Peyer's patch (tissue), 4 donors: ENCODE data around the gene ZNF730. TPM values are rescaled to one million over a fixed set of nuclear protein-coding genes. Genes with fewer than 3 reads are reported as not detected.
"Not testable (repeated sequence)": the region's sequence is repeated elsewhere in the genome, so short reads cannot be mapped to it uniquely, and the experiment has no call there.

ENCODE experiments used
- DNase-seq, 3 donors: peaks; one replicate each; pipeline ENCODE4 v3.0.0-alpha.2; 2017 to 2019
- H3K27ac ChIP-seq, 4 donors: fragments of 200-600 bp; sonication (generic); one replicate each; pipeline ENCODE4 v1.5.1; 2016 to 2019
- H3K27me3 ChIP-seq, 2 donors: fragments of 200-600 bp; sonication (generic); one replicate each; pipeline ENCODE4 v1.5.1; 2019
- H3K36me3 ChIP-seq, 3 donors: fragments of 200-600 bp; sonication (generic); one replicate each; pipeline ENCODE4 v1.5.1; 2016 to 2019
- H3K4me1 ChIP-seq, 4 donors: fragments of 200-600 bp; sonication (generic); one replicate each; pipeline ENCODE4 v1.5.1; 2016 to 2019
- H3K4me3 ChIP-seq, 4 donors: fragments of 200-600 bp; sonication (generic); 1 replicate in 3 of 4; 2 replicates in 1 of 4; pipeline ENCODE4 v1.5.1; 2016 to 2019; ENCODE audit warnings: mild to moderate bottlenecking in 1 of 4
- H3K9me3 ChIP-seq, 4 donors: fragments of 200-600 bp; sonication (generic); one replicate each; pipeline ENCODE4 v1.5.1; 2016 to 2019; ENCODE audit warnings: mild to moderate bottlenecking in 1 of 4
- POLR2A ChIP-seq, 2 donors: fragments of 450-650 bp; IDR thresholded peaks; one replicate each; pipeline ENCODE4 v1.5.1; 2017; ENCODE audit warnings: antibody characterized with exemption in 2 of 2, mild to moderate bottlenecking in 2 of 2, moderate library complexity in 2 of 2
- total RNA-seq, 4 donors: library from RNA; depleted of rRNA; stranded (reverse); fragments of >200 nt; gene quantifications; one replicate each; pipeline ENCODE4 v1.1.0, GENCODE V29; 2016
- TF ChIP-seq, protein P1 (sequence below), 6 experiments: fragments of 450-650 bp in 4 of 6; fragments of 200-600 bp in 2 of 6; sonication (generic) in 1 of 6; IDR thresholded peaks; one replicate each; pipeline ENCODE4 v1.5.1; 2017 to 2019; ENCODE audit warnings: antibody characterized with exemption in 6 of 6, mild to moderate bottlenecking in 3 of 6, moderate library complexity in 1 of 6

ZNF730 gene
- total RNA-seq, result not detected

GRCh38 chr19:23116802-23117571 is at the start of gene ZNF730:
Gene ZNF730 (plus strand): TSS chr19:23117025. CDS start chr19:23117174, 149 bp downstream.
- H3K9me3 ChIP-seq, result no peaks in the 10 kb centered on the region
- no peak within 1 kb of the TSS for H3K27ac ChIP-seq
- no peaks in the 10 kb centered on the region for H3K4me1 ChIP-seq
- H3K36me3 ChIP-seq, result no peaks in the 10 kb centered on the region
- H3K27me3 ChIP-seq, result no peaks in the 10 kb centered on the region
- TF ChIP-seq, protein P1, sequence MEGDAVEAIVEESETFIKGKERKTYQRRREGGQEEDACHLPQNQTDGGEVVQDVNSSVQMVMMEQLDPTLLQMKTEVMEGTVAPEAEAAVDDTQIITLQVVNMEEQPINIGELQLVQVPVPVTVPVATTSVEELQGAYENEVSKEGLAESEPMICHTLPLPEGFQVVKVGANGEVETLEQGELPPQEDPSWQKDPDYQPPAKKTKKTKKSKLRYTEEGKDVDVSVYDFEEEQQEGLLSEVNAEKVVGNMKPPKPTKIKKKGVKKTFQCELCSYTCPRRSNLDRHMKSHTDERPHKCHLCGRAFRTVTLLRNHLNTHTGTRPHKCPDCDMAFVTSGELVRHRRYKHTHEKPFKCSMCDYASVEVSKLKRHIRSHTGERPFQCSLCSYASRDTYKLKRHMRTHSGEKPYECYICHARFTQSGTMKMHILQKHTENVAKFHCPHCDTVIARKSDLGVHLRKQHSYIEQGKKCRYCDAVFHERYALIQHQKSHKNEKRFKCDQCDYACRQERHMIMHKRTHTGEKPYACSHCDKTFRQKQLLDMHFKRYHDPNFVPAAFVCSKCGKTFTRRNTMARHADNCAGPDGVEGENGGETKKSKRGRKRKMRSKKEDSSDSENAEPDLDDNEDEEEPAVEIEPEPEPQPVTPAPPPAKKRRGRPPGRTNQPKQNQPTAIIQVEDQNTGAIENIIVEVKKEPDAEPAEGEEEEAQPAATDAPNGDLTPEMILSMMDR (IDR thresholded peaks at IDR 0.05), result no peak
- TF ChIP-seq POLR2A (IDR thresholded peaks at IDR 0.05), result no peak
- no peak for DNase-seq
- peak within 1 kb of the TSS; percentile 18 to 49 (median 42) for H3K4me3 ChIP-seq

DNA sequence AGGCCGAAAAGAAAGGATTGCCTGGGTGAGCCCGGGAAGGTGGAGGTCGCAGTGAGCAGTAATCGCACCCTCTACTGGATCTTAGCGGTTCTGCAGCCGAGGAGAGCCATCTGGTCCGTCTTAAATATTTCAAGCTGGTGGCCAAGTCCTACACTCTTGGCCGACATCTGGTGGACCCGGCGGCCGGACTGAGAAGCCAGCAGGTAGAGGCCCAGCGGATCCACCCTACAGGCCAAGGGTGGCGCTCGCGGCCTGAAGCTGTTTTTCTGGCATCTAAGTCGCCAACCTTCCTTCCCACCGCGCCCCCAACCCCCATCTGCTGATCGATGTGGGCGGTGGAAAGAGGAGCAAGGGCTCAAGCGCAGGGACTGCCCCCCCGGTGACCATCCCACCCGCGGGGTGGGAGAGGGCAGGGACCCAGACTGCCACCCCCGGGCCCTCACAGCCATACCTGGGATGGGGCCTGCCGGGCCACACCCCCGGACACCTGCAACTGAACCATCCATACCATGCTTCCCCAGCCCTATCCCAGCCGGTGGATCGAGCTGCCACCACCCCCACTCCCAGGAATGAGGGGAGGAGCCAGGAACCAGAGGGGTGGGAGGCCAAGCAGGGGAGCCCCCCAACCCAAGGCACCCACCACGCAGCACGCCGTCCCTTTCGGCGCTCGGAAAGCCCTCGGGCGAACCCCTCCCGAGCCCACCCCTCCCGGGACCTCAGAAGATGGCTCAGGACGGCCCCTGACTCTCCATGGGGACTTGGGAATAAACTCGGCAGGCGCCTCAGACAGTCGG is 46.3 kb upstream of the ZNF730 start:
- TF ChIP-seq, protein P1 (IDR thresholded peaks at IDR 0.05), result no peak
- TF ChIP-seq POLR2A (IDR thresholded peaks at IDR 0.05), result no peak
- Histone ChIP-seq H3K27ac (no peak overlapping the region), H3K9me3 (peaks cover 0 to 14% (median 3%) of the 10 kb centered on the region in 4 donors), H3K27me3 (no peaks in the 10 kb centered on the region), H3K4me3 (peak overlapping the region in 2 of 4 donors; percentile 32 to 39), H3K4me1 (peaks cover 0 to 7% (median 0%) of the 10 kb centered on the region in 4 donors), H3K36me3 (no peaks in the 10 kb centered on the region)
- DNase-seq, result no peak

- DNase-seq, result no peak
- Histone ChIP-seq H3K27ac (no peak overlapping the region), H3K4me1 (peaks cover 0 to 7% (median 0%) of the 10 kb centered on the region in 4 donors), H3K9me3 (peaks cover 0 to 14% (median 3%) of the 10 kb centered on the region in 4 donors), H3K4me3 (peak overlapping the region in 2 of 4 donors; percentile 32 to 39), H3K27me3 (no peaks in the 10 kb centered on the region), H3K36me3 (no peaks in the 10 kb centered on the region)
- TF ChIP-seq, protein P1 (IDR thresholded peaks at IDR 0.05), result no peak
- TF ChIP-seq POLR2A (IDR thresholded peaks at IDR 0.05), result no peak
Observed at GRCh38 chr19:23071147-23071511, 45.7 kb upstream of the ZNF730 start.

DNA sequence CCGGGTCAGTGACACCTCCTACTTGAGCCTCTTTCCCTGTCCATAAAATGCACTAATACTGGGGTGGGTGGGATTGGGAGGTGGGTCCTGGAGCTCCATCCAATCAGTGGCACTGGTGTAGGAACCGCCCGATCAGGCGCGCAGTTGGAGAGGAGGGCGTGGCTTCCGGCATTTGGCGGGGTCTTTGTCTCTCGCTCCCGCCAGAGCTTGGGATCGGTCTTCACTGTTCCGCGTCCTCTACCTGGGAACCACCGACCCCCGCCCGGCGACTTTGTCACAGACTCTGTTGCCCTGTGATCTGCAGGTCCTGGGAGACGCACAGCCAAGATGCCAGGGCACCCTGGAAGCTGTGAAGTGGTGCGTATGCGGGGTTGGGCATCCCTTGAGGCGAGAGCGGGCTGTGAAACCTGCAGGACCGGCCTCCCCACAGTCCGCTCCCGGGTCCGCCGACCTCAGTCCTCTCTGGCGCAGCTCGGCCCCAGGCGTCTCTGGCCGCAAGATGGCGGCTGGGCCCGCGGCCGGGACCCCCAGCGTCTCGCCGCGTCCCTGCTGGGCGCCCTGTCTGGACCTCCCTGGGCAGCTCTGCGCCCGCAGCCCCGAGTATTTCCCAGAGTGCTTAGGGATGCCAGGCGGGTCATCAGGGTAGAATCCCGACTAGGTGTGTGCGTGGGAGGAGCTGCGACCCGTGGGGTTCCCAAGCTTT is 41.6 kb upstream of the ZNF730 start:
- H3K27ac ChIP-seq, result no peak overlapping the region
- no peaks in the 10 kb centered on the region for H3K27me3 ChIP-seq
- no peaks in the 10 kb centered on the region for H3K36me3 ChIP-seq
- DNase-seq, result peak in 2 of 3 donors; percentile 47 to 55
- H3K9me3 ChIP-seq, result peaks cover 0 to 13% (median 3%) of the 10 kb centered on the region in 4 donors
- peak overlapping the region; percentile 24 to 54 (median 44) for H3K4me3 ChIP-seq
- H3K4me1 ChIP-seq, result peaks cover 0 to 7% (median 0%) of the 10 kb centered on the region in 4 donors
- TF ChIP-seq POLR2A (IDR thresholded peaks at IDR 0.05), result no peak
- TF ChIP-seq, protein P1 (IDR thresholded peaks at IDR 0.05), result no peak

DNA sequence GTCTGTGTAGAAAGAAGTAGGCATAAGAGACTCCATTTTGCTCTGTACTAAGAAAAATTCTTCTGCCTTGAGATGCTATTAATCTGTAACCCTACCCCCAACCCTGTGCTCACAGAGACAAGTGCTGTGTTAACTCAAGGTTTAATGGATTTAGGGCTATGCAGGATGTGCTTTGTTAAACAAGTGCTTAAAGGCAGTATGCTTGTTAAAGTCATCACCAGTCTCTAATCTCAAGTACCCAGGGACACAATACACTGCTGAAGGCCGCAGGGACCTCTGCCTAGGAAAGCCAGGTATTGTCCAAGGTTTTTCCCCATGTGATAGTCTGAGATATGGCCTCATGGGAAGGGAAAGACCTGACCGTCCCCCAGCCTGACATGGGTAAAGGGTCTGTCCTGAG is 39.0 kb upstream of the ZNF730 start:
- H3K27ac ChIP-seq, H3K4me1 ChIP-seq, H3K9me3 ChIP-seq, H3K4me3 ChIP-seq, H3K27me3 ChIP-seq, DNase-seq, H3K36me3 ChIP-seq: not testable (repeated sequence)
